ENCODE results near the gene PTGES2. TPM values are rescaled to one million over a fixed set of nuclear protein-coding genes. Genes with fewer than 3 reads are reported as not detected.

PTGES2 gene
- total and polyA plus RNA-seq, 2 of the 13 experiments (the other 11 are each of a cell fraction or from before 2014, with no cell fraction given), result 63.7 to 79.8 TPM

DNA sequence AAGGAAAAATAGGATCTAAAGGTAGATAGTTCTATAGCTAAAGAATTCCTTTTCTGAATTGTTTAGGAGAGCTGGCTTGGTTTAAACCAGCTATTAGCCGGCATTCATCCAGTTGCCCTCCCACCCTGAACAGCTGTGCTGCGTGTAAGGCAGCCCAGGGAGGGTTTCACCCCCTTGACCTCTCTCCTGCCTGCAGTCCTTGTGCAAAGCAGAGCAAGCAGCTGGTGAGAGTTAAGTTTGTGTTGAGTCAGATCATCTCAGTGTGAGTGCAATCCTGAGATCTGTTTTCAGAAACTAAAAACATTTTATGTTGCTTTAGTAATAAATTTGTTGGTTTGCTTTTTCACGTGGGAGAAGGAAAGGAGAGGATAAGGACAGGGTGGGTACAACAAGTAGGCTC, 46.5 kb downstream of the PTGES2 start (continued):
- TF ChIP-seq, protein P1, sequence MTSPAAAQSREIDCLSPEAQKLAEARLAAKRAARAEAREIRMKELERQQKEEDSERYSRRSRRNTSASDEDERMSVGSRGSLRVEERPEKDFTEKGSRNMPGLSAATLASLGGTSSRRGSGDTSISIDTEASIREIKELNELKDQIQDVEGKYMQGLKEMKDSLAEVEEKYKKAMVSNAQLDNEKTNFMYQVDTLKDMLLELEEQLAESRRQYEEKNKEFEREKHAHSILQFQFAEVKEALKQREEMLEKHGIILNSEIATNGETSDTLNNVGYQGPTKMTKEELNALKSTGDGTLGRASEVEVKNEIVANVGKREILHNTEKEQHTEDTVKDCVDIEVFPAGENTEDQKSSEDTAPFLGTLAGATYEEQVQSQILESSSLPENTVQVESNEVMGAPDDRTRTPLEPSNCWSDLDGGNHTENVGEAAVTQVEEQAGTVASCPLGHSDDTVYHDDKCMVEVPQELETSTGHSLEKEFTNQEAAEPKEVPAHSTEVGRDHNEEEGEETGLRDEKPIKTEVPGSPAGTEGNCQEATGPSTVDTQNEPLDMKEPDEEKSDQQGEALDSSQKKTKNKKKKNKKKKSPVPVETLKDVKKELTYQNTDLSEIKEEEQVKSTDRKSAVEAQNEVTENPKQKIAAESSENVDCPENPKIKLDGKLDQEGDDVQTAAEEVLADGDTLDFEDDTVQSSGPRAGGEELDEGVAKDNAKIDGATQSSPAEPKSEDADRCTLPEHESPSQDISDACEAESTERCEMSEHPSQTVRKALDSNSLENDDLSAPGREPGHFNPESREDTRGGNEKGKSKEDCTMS (CRISPR knock-in tag; conservative IDR thresholded peaks at IDR 0.05), result no peak
- TF ChIP-seq KAT8 (CRISPR knock-in tag; IDR thresholded peaks at IDR 0.05), result no peak
- 0 out of 2 replicates have a peak, but pooled peaks have one; percentile 31 for TF ChIP-seq RARA (CRISPR knock-in tag; IDR thresholded peaks at IDR 0.05)
- TF ChIP-seq SP5 (CRISPR knock-in tag; IDR thresholded peaks at IDR 0.05; ENCODE audit: borderline replicate concordance, low read depth), result 0 out of 2 replicates have a peak, but pooled peaks have one; percentile 13
- no peak for TF ChIP-seq ZSCAN30 (CRISPR knock-in tag; IDR thresholded peaks at IDR 0.05)
- no peak for TF ChIP-seq NCOA2 (CRISPR knock-in tag; IDR thresholded peaks at IDR 0.05)
- no peak for TF ChIP-seq ZNF430 (CRISPR knock-in tag; IDR thresholded peaks at IDR 0.05)
- 0 out of 2 replicates have a peak, but pooled peaks have one; percentile 44 for TF ChIP-seq NR2F2 (IDR thresholded peaks at IDR 0.05; ENCODE audit: borderline replicate concordance, low read depth)
- TF ChIP-seq NR2F1 (CRISPR knock-in tag; IDR thresholded peaks at IDR 0.05), result peak in 1 of 2 experiments; percentile 80; a peak in 3 of 4 replicates
- TF ChIP-seq ZNF274 (CRISPR knock-in tag; IDR thresholded peaks at IDR 0.05), result no peak
- no peak for TF ChIP-seq ZNF496 (CRISPR knock-in tag; IDR thresholded peaks at IDR 0.05; ENCODE audit: insufficient replicate concordance)
- TF ChIP-seq DMAP1 (CRISPR knock-in tag; IDR thresholded peaks at IDR 0.05), result no peak
- TF ChIP-seq RFXAP (CRISPR knock-in tag; IDR thresholded peaks at IDR 0.05; ENCODE audit: borderline replicate concordance), result no peak
- no peak for TF ChIP-seq TEAD2 (CRISPR knock-in tag; IDR thresholded peaks at IDR 0.05)
- TF ChIP-seq, protein P2, sequence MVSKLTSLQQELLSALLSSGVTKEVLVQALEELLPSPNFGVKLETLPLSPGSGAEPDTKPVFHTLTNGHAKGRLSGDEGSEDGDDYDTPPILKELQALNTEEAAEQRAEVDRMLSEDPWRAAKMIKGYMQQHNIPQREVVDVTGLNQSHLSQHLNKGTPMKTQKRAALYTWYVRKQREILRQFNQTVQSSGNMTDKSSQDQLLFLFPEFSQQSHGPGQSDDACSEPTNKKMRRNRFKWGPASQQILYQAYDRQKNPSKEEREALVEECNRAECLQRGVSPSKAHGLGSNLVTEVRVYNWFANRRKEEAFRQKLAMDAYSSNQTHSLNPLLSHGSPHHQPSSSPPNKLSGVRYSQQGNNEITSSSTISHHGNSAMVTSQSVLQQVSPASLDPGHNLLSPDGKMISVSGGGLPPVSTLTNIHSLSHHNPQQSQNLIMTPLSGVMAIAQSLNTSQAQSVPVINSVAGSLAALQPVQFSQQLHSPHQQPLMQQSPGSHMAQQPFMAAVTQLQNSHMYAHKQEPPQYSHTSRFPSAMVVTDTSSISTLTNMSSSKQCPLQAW (CRISPR knock-in tag; IDR thresholded peaks at IDR 0.05), result no peak
- no peak for TF ChIP-seq GFI1 (CRISPR knock-in tag; IDR thresholded peaks at IDR 0.05; ENCODE audit: borderline replicate concordance)
- TF ChIP-seq SAP130 (CRISPR knock-in tag; IDR thresholded peaks at IDR 0.05; ENCODE audit: low read depth), result peak; percentile 36; the same call in 1 of the 2 replicates
- TF ChIP-seq JDP2 (CRISPR knock-in tag; IDR thresholded peaks at IDR 0.05; ENCODE audit: borderline replicate concordance), result no peak
- no peak for TF ChIP-seq POLR2A (IDR thresholded peaks at IDR 0.05; ENCODE audit: insufficient read depth in 1 of 2, low read depth in 2 of 2, low read length in 2 of 2)
- TF ChIP-seq, protein P3, sequence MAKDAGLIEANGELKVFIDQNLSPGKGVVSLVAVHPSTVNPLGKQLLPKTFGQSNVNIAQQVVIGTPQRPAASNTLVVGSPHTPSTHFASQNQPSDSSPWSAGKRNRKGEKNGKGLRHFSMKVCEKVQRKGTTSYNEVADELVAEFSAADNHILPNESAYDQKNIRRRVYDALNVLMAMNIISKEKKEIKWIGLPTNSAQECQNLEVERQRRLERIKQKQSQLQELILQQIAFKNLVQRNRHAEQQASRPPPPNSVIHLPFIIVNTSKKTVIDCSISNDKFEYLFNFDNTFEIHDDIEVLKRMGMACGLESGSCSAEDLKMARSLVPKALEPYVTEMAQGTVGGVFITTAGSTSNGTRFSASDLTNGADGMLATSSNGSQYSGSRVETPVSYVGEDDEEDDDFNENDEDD (CRISPR knock-in tag; IDR thresholded peaks at IDR 0.05; ENCODE audit: borderline replicate concordance), result no peak
